Heart left ventricle (tissue), 13 donors: ENCODE data around the gene BICD2.

Experiments used
- POLR2A ChIP-seq, 2 donors: fragments of 450-650 bp; IDR thresholded peaks; one replicate each; pipeline ENCODE4 v1.6.1; 2017; ENCODE audit warnings: antibody characterized with exemption in 2 of 2, mild to moderate bottlenecking in 2 of 2, moderate library complexity in 2 of 2
- TF ChIP-seq, protein P1 (sequence below), 12 donors: fragments of 200-600 bp; sonication (generic) in 4 of 12; IDR thresholded peaks; one replicate each; pipeline versions ENCODE4 v1.5.0 to v1.8.0; 2018 to 2022; ENCODE audit warnings: antibody characterized with exemption in 12 of 12, mild to moderate bottlenecking in 5 of 12
- donor health status: ischemic (EF 13 %, LVEDD 7.1; RV severe dilation, severe dysfunction).
- donor health status: DM: no; HTN: yes; CAD: no.
- donor health status: DM: no; HTN: no; CAD: no.
- donor health status: ischemic (EF 25% LVEDD 6.9; RV normal size, moderate dysfunction).
- donor health status: ischemic (EF 25% LVEDD 5.7; RV mildly dilated, moderate dysfunction).
- donor health status: ischemic (EF 35%, LVEDD 5.7; RV mildly dilated, moderate dysfunction).
- donor health status: nonischemic (EF 11% LVEDD 7.7; RV severe dilation, severe dysfunction).
- donor health status: DM: yes; HTN: yes; CAD: no.
- donor health status: PGD.
- donor health status: ischemic (EF 29% LVEDD 5.4; RV normal size, mild dysfunction).
- donor health status: nonischemic (EF 23%, LVEDD 6.1; RV moderate dilation, normal function).

DNA sequence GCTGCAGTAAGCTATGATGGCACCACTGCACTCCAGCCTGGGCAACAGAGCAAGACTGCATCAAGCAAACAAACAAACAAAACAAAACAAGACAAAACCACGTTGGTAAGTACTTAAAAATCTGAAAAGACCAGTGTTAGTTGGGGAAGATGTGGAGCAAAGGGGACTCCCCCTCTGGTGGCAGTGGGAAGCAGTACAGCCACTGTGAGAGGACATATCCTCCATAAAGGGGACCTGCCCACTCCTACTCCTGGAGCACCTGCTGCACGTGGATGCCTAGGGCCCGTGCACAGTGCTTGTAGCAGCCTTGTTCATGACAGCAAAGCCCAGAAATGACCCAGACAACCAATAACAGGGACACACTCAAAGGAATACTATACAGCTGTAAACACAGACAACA, 77.7 kb downstream of the BICD2 start:
- TF ChIP-seq, protein P1, sequence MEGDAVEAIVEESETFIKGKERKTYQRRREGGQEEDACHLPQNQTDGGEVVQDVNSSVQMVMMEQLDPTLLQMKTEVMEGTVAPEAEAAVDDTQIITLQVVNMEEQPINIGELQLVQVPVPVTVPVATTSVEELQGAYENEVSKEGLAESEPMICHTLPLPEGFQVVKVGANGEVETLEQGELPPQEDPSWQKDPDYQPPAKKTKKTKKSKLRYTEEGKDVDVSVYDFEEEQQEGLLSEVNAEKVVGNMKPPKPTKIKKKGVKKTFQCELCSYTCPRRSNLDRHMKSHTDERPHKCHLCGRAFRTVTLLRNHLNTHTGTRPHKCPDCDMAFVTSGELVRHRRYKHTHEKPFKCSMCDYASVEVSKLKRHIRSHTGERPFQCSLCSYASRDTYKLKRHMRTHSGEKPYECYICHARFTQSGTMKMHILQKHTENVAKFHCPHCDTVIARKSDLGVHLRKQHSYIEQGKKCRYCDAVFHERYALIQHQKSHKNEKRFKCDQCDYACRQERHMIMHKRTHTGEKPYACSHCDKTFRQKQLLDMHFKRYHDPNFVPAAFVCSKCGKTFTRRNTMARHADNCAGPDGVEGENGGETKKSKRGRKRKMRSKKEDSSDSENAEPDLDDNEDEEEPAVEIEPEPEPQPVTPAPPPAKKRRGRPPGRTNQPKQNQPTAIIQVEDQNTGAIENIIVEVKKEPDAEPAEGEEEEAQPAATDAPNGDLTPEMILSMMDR (IDR thresholded peaks at IDR 0.05): no peak
- no peak for TF ChIP-seq POLR2A (IDR thresholded peaks at IDR 0.05)
